Large intestine (tissue), 3 donors: ENCODE results near the gene INHBC. TPM values are rescaled to one million over a fixed set of nuclear protein-coding genes. Genes with fewer than 3 reads are reported as not detected.

ENCODE experiments used
- DNase-seq, 2 donors: peaks; one replicate each; pipeline versions ENCODE4 v3.0.0 to v3.0.0-alpha.2; 2013
- H3K27ac ChIP-seq: one replicate; pipeline ENCODE4 v1.5.1; 2013; ENCODE audit warnings: low read length
- H3K27me3 ChIP-seq: 2 replicates; pipeline ENCODE4 v1.6.1; 2013; ENCODE audit warnings: low read length; ENCODE audit not compliant: control insufficient read depth, insufficient read depth
- H3K36me3 ChIP-seq: 2 replicates; pipeline ENCODE4 v1.6.1; 2013; ENCODE audit warnings: low read length; ENCODE audit not compliant: control insufficient read depth, insufficient read depth
- H3K4me1 ChIP-seq: one replicate; pipeline ENCODE4 v1.6.1; 2013; ENCODE audit warnings: low read length; ENCODE audit not compliant: control insufficient read depth, insufficient read depth
- H3K4me3 ChIP-seq: one replicate; pipeline ENCODE4 v1.5.1; 2013; ENCODE audit warnings: low read length
- H3K9me3 ChIP-seq: one replicate; pipeline ENCODE4 v1.6.1; 2013; ENCODE audit warnings: mild to moderate bottlenecking, low read depth, low read length, moderate library complexity; ENCODE audit not compliant: control insufficient read depth
- WGBS: methylation state at CpG from one replicate; pipeline ENCODE4 v1.1.5; 2013; ENCODE audit warnings: low lambda C conversion rate; ENCODE audit not compliant: insufficient coverage; 5-methylcytosine and 5-hydroxymethylcytosine counted together
- polyA plus RNA-seq: library from polyadenylated mRNA; unstranded; fragments of 120-200 nt; gene quantifications from one replicate; pipeline ENCODE4 v1.2.1, GENCODE V29; 2013

Gene INHBC
- polyA plus RNA-seq, 1 donor, result 0.40 TPM

DNA sequence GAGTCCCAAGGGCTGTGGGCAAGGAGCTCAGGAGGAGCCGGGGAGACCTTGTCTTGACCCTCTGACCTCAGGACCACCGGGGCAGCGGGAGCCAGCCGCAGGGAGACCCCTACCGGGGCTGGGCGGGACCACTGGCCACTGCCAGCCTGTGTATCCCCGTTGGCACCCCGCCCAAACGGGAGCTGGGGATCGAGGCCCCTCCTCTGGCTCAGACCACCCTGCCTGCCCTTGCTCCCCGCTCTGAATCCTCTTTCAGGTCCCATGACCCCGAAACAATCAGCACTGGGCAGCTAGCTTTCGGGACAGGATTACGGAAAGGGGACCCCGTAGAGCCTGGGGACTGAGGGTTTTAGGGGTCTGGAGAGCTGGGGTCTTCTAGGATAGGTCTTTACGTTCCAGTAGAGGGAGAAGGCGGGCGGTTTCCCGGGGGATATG lies 26.3 kb downstream of the INHBC start:
- no CpG with 5 or more reads among the region's 19 CpGs for WGBS
- peak in 1 of 2 donors; percentile 49 for DNase-seq
- no peaks in the 10 kb centered on the region for H3K9me3 ChIP-seq
- peak overlapping the region; percentile 35 for H3K27ac ChIP-seq
- no peaks in the 10 kb centered on the region for H3K36me3 ChIP-seq
- H3K4me3 ChIP-seq, result peak overlapping the region; percentile 55
- H3K27me3 ChIP-seq, result peaks cover 13% of the 10 kb centered on the region
- peaks cover 31% of the 10 kb centered on the region for H3K4me1 ChIP-seq

DNA sequence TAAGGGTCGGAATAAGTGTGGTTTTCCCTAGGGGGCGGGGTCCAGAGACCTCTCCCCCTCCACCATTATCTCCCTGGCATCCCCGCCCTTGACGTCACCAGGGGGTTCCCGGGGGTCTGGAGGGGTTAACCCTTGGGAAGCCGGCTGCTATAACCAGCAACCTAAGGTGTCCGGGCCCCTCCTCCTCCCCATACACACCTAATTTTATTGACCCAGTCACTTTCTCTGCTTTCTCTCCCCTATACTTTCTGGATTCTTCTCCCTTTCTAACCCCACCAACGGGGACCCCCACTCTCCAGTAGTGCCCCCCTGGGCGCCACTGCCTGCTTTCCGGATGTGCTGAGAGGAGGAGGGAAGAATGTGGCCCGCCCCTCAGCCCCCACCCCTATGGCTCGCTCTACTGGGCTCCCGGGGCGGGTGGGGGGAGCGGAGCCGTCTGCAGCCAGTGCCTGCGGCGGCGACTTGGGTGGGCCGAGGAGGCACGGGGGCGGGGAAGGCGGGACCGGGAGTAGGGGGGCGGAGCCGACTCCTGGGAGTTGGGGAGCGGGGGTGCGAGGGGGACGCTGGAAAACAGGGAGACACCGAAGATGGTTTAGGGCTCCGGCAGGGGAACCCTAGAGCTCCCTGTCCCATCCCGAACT lies 26.8 kb downstream of the INHBC start:
- Histone ChIP-seq H3K4me3 (peak overlapping the region; percentile 55), H3K9me3 (no peaks in the 10 kb centered on the region), H3K36me3 (no peaks in the 10 kb centered on the region), H3K27me3 (peaks cover 13% of the 10 kb centered on the region), H3K4me1 (peaks cover 29% of the 10 kb centered on the region), H3K27ac (peak overlapping the region; percentile 80)
- WGBS, result no CpG with 5 or more reads among the region's 32 CpGs
- DNase-seq, result peak in 1 of 2 donors; percentile 69

DNA sequence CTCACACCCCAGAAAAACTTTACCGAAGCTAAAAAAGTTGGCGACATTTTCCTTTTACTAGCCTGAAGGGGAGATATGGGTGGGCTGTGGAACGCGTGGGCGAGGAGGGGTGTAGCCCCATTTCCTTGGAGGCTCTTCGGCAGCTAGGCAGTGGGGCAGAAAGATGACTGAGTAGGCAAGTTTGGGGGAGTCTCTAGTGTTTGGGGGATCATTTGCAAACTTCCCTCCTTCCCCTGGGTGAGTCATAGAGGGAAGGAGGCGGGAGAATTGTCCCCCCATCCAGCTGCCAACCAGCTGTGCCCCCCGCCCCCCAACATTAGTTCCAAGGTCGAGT lies 27.3 kb downstream of the INHBC start:
- H3K27ac ChIP-seq, result peak overlapping the region; percentile 80
- peak in 1 of 2 donors; percentile 41 for DNase-seq
- H3K4me1 ChIP-seq, result peaks cover 29% of the 10 kb centered on the region
- H3K9me3 ChIP-seq, result no peaks in the 10 kb centered on the region
- WGBS, result no CpG with 5 or more reads among the region's 9 CpGs
- no peaks in the 10 kb centered on the region for H3K36me3 ChIP-seq
- H3K4me3 ChIP-seq, result peak overlapping the region; percentile 55
- peaks cover 13% of the 10 kb centered on the region for H3K27me3 ChIP-seq

DNA sequence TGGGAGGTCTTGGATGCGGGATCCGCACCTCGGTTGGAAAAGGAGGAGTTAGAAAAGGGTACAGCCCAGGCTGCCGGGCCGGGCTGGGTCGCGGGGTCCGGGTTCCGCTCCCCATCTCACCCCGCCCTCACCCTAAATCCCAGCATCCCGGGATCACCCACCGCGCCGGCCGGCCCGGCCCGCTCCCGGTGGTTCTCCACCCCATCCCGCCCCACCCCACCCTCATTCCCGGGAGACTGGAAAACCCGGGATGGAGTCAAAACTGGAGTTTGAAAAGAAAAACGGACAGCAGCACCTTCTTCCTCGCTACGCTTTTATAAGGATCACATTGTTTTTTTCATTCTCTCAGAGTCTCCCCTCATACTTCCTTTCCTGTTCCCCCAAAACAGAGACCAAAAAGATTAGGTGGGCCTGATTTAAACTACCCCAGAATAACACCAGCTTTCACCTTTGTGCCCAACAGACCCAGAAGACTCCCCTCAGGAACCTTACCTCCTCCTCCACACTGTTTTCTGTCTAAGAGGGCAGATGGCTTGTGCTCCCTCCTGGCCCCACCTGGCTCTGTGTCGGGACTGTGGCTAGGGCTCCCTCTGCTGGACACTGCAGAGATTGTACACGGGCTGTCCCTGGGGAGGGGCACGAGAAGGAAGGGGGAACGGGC lies 27.8 kb downstream of the INHBC start:
- Histone ChIP-seq H3K4me3 (peak overlapping the region; percentile 55), H3K27ac (peak overlapping the region; percentile 80), H3K27me3 (peaks cover 13% of the 10 kb centered on the region), H3K36me3 (no peaks in the 10 kb centered on the region), H3K9me3 (no peaks in the 10 kb centered on the region), H3K4me1 (peaks cover 29% of the 10 kb centered on the region)
- WGBS, result no CpG with 5 or more reads among the region's 28 CpGs
- DNase-seq, result peak; percentile 83 to 91

DNA sequence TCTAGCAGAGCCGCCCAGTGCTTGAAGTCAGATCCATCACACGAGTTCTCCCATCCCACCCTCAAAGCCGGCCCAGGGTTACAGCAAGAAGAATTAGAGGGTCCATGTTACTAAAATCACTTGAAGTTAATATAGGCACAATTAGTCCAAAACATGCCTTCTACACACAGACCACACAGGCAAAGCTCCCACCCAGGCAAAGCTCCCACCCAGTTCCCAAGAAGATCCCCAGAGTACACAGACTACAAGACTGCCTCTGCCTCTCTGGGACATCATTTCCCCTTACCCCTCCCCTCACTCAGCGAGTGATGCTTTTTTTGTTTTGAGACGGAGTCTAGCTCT lies 28.3 kb downstream of the INHBC start:
- Histone ChIP-seq H3K4me1 (peaks cover 29% of the 10 kb centered on the region), H3K4me3 (no peak overlapping the region), H3K27me3 (peaks cover 13% of the 10 kb centered on the region), H3K9me3 (no peaks in the 10 kb centered on the region), H3K36me3 (no peaks in the 10 kb centered on the region), H3K27ac (no peak overlapping the region)
- WGBS, result no CpG with 5 or more reads among the region's 5 CpGs
- no peak for DNase-seq

DNA sequence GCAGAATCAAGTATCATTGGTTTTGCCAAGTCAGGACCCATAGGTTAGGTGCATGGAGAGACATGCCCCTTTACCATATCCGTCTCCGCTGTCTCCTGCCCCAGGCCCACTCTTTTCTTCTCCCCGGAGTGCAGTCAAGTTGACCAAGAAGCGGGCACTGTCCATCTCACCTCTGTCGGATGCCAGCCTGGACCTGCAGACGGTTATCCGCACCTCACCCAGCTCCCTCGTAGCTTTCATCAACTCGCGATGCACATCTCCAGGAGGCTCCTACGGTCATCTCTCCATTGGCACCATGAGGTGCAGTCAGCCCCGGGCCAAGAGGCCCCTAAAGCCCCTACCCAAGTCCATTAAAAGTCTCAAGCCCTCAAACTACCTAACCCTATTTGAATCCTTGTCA lies 30.0 kb downstream of the INHBC start:
- Histone ChIP-seq H3K9me3 (no peaks in the 10 kb centered on the region), H3K4me1 (peaks cover 30% of the 10 kb centered on the region), H3K36me3 (no peaks in the 10 kb centered on the region), H3K27ac (no peak overlapping the region), H3K4me3 (no peak overlapping the region), H3K27me3 (peaks cover 13% of the 10 kb centered on the region)
- DNase-seq, result no peak
- WGBS, result no CpG with 5 or more reads among the region's 12 CpGs

DNA sequence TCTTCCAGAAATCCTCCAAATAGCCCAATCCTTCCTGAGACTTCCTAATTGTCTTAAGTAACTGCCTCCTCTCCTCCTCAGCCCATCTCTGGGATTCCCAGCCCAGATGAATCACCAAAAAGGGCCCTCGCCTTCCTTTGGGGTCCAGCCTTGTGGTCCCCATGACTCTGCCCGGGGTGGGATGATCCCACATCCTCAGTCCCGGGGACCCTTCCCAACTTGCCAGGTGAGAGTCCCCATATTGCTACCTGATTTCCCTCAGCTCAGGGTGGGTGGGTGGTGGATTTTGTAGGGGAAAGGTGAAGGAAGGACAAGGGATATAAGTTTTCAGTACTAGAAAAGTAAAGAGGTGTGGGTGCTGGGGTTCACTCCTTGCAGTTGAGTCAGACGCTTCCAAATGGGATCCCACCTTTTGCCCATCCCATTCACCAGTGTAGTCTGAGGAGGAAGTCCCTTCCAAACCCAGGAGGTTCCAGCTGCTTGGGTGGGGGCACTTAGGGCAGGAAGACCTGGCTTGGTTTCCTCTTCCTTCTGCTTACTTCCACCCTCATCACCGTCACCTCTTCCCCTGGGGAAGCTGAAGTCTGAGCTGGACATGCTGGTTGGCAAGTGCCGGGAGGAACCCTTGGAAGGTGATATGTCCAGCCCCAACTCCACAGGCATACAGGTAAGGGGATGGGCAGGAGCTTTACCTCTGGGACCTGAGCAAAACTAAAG lies 30.6 kb downstream of the INHBC start:
- Histone ChIP-seq H3K4me1 (peaks cover 32% of the 10 kb centered on the region), H3K36me3 (no peaks in the 10 kb centered on the region), H3K27ac (no peak overlapping the region), H3K9me3 (no peaks in the 10 kb centered on the region), H3K27me3 (peaks cover 13% of the 10 kb centered on the region), H3K4me3 (no peak overlapping the region)
- no peak for DNase-seq
- WGBS, result no CpG with 5 or more reads among the region's 6 CpGs

DNA sequence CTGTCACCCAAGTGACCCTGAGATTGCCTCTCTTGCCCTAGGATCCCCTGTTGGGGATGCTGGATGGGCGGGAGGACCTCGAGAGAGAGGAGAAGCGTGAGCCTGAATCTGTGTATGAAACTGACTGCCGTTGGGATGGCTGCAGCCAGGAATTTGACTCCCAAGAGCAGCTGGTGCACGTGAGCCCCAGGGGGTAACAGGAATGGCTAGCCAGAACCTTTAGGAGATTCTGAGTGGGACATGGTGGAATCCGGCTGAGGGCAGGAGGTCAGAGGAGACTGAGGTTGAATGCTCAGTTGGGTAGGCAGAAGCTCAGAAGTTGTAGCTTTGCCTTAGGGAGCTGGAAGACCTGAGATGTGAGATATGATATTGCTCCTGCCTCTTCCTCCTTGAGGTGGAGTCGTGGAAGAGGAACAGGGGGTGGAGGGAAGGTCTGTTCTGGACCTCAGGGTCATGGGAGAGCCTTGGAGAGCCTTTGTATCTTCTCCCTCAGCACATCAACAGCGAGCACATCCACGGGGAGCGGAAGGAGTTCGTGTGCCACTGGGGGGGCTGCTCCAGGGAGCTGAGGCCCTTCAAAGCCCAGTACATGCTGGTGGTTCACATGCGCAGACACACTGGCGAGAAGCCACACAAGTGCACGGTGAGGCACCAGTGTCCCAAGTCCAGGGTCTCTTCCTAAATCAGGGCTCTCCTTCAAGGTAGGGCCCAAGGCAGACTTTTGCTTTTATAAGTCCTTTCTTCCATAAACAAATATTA lies 31.3 kb downstream of the INHBC start:
- Histone ChIP-seq H3K4me3 (no peak overlapping the region), H3K9me3 (no peaks in the 10 kb centered on the region), H3K27me3 (peaks cover 5% of the 10 kb centered on the region), H3K36me3 (no peaks in the 10 kb centered on the region), H3K27ac (no peak overlapping the region), H3K4me1 (peaks cover 32% of the 10 kb centered on the region)
- DNase-seq, result no peak
- no CpG with 5 or more reads among the region's 14 CpGs for WGBS

DNA sequence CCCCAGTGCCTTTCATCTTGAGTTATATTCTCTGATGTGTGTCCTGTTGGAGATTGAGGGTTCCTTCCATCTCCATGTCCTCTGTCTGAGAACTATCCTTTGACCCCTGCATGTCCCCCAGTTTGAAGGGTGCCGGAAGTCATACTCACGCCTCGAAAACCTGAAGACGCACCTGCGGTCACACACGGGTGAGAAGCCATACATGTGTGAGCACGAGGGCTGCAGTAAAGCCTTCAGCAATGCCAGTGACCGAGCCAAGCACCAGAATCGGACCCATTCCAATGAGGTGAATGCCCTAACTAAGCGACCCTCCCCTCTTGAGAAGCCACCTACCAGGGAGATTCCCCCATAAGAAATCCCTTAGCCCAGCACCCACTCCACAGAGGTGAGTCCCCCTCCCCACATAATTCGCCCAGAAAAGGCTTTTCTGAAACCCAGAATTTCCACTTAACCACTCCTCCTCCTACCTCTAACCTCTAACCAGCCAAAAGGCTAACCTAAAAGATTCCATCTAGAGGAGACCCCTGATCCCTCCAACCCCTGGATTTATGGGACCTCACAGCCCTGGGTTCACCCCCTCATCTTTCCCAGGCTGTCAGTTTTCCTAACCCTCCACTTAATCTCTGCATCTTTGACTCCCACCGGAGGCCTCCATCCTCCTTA lies 32.8 kb downstream of the INHBC start:
- H3K9me3 ChIP-seq, result no peaks in the 10 kb centered on the region
- no peaks in the 10 kb centered on the region for H3K36me3 ChIP-seq
- peaks cover 32% of the 10 kb centered on the region for H3K4me1 ChIP-seq
- H3K4me3 ChIP-seq, result no peak overlapping the region
- 80% methylated on average over 2 of the region's 12 CpGs for WGBS
- no peak for DNase-seq
- no peaks in the 10 kb centered on the region for H3K27me3 ChIP-seq
- no peak overlapping the region for H3K27ac ChIP-seq

DNA sequence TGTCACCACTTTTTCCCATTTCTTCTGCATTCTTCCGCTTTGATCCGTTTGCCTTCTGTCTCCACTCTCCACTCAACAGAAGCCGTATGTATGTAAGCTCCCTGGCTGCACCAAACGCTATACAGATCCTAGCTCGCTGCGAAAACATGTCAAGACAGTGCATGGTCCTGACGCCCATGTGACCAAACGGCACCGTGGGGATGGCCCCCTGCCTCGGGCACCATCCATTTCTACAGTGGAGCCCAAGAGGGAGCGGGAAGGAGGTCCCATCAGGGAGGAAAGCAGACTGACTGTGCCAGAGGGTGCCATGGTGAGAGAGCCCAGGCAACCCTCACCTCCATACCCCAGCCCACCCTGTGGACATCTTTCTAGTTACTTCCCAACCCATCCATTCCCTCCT lies 33.3 kb downstream of the INHBC start:
- Histone ChIP-seq H3K4me1 (peaks cover 27% of the 10 kb centered on the region), H3K4me3 (no peak overlapping the region), H3K9me3 (no peaks in the 10 kb centered on the region), H3K27me3 (no peaks in the 10 kb centered on the region), H3K27ac (no peak overlapping the region), H3K36me3 (no peaks in the 10 kb centered on the region)
- WGBS, result no CpG with 5 or more reads among the region's 11 CpGs
- DNase-seq, result no peak
